Astrocyte (in vitro differentiated cells and primary cell): Measurements from ENCODE around the gene CCDC137. TPM values are rescaled to one million over a fixed set of nuclear protein-coding genes. Genes with fewer than 3 reads are reported as not detected.

Experiments
- DNase-seq: peaks from one replicate; pipeline ENCODE4 v3.0.0-alpha.2; 2010; ENCODE audit warnings: low read depth
- FAIRE-seq: peaks from 2 replicates; lab custom pipeline; 2011; peaks lifted over from hg19 to GRCh38; lab: Jason Lieb, UNC
- H2AFZ ChIP-seq: 2 replicates; pipeline ENCODE4 v1.6.0; 2012; ENCODE audit warnings: low read depth, low read length, inconsistent platforms
- H3K27ac ChIP-seq: 2 replicates; pipeline ENCODE4 v1.5.1; 2011; ENCODE audit warnings: low read depth, low read length, inconsistent platforms
- H3K27me3 ChIP-seq: 2 replicates; pipeline ENCODE4 v1.6.0; 2011; ENCODE audit warnings: low read length, inconsistent platforms; ENCODE audit not compliant: insufficient read depth
- H3K36me3 ChIP-seq: 2 replicates; pipeline ENCODE4 v1.5.1; 2011; ENCODE audit warnings: low read length, inconsistent platforms; ENCODE audit not compliant: insufficient read depth
- H3K4me1 ChIP-seq: 2 replicates; pipeline ENCODE4 v1.5.1; 2011; ENCODE audit warnings: low read length, inconsistent platforms; ENCODE audit not compliant: insufficient read depth
- H3K4me2 ChIP-seq: 2 replicates; pipeline ENCODE4 v1.6.0; 2012; ENCODE audit warnings: low read length, inconsistent platforms
- H3K4me3 ChIP-seq: 2 replicates; pipeline ENCODE4 v1.5.1; 2011; ENCODE audit warnings: low read depth, mild to moderate bottlenecking, low read length, inconsistent platforms; ENCODE audit not compliant: insufficient read depth
- H3K79me2 ChIP-seq: 2 replicates; pipeline ENCODE4 v1.6.0; 2012; ENCODE audit warnings: mild to moderate bottlenecking, low read length, inconsistent platforms; ENCODE audit not compliant: insufficient read depth
- H3K9ac ChIP-seq: 2 replicates; pipeline ENCODE4 v1.6.0; 2012; ENCODE audit warnings: mild to moderate bottlenecking, low read length, inconsistent platforms
- H3K9me3 ChIP-seq: 2 replicates; pipeline ENCODE4 v1.5.1; 2012; ENCODE audit warnings: low read depth, mild to moderate bottlenecking, low read length, inconsistent platforms; ENCODE audit not compliant: insufficient read depth
- H4K20me1 ChIP-seq: 2 replicates; pipeline ENCODE4 v1.6.0; 2012; ENCODE audit warnings: low read length, inconsistent platforms; ENCODE audit not compliant: insufficient read depth
- H3K27ac Mint-ChIP-seq: one replicate; pipeline ENCODE4 v1.8.0; 2021; ENCODE audit warnings: mild to moderate bottlenecking, mixed read lengths; ENCODE audit not compliant: unreplicated experiment
- H3K27me3 Mint-ChIP-seq: one replicate; pipeline ENCODE4 v1.8.0; 2021; ENCODE audit warnings: low read depth, mixed read lengths; ENCODE audit not compliant: unreplicated experiment
- H3K36me3 Mint-ChIP-seq: one replicate; pipeline ENCODE4 v1.8.0; 2021; ENCODE audit warnings: low read depth, mixed read lengths; ENCODE audit not compliant: unreplicated experiment
- H3K4me1 Mint-ChIP-seq: one replicate; pipeline ENCODE4 v1.8.0; 2021; ENCODE audit warnings: low read depth, mixed read lengths; ENCODE audit not compliant: unreplicated experiment
- H3K4me3 Mint-ChIP-seq: one replicate; pipeline ENCODE4 v1.8.0; 2021; ENCODE audit warnings: mild to moderate bottlenecking, moderate library complexity, mixed read lengths; ENCODE audit not compliant: unreplicated experiment
- H3K9me3 Mint-ChIP-seq: one replicate; pipeline ENCODE4 v1.8.0; 2021; ENCODE audit warnings: mild to moderate bottlenecking, mixed read lengths; ENCODE audit not compliant: unreplicated experiment
- CTCF ChIP-seq: IDR thresholded peaks from 2 replicates; pipeline ENCODE4 v1.5.1; 2011; ENCODE audit warnings: low read depth, mild to moderate bottlenecking, inconsistent platforms, low read length, moderate library complexity; ENCODE audit not compliant: insufficient read depth
- EZH2 ChIP-seq: IDR thresholded peaks from 2 replicates; pipeline ENCODE4 v1.6.1; 2012; ENCODE audit warnings: mild to moderate bottlenecking, low read length, inconsistent platforms; ENCODE audit not compliant: insufficient read depth
- total RNA-seq: library from RNA; stranded (reverse); gene quantifications from 2 replicates; pipeline ENCODE4 v1.2.1, GENCODE V29; 2021

CCDC137 gene
- total RNA-seq, 1 donor from 2014 or later: 29.4 TPM

- Histone ChIP-seq H3K4me3 (no peak overlapping the region), H3K9ac (no peak overlapping the region), H3K4me2 (no peak overlapping the region), H3K27ac (no peak overlapping the region), H3K79me2 (no peaks in the 10 kb centered on the region), H3K4me1 (peaks cover 8% of the 10 kb centered on the region), H2AFZ (no peak overlapping the region), H3K27me3 (peaks cover 20% of the 10 kb centered on the region), H3K9me3 (peaks cover 7% of the 10 kb centered on the region), H4K20me1 (no peaks in the 10 kb centered on the region), H3K36me3 (no peaks in the 10 kb centered on the region)
- H3K9me3 Mint-ChIP-seq: peaks cover 4% of the 10 kb centered on the region
- no peak overlapping the region for H3K4me3 Mint-ChIP-seq
- H3K27me3 Mint-ChIP-seq: peaks cover 18% of the 10 kb centered on the region
- H3K4me1 Mint-ChIP-seq: no peaks in the 10 kb centered on the region
- DNase-seq (no peak), FAIRE-seq (no peak)
- TF ChIP-seq EZH2 (no peak), CTCF (no peak)
- H3K36me3 Mint-ChIP-seq: peaks cover 2% of the 10 kb centered on the region
- H3K27ac Mint-ChIP-seq: no peak overlapping the region
Measured at GRCh38 chr17:81650951-81651350, 15.6 kb upstream of the CCDC137 start.

- H3K27ac ChIP-seq: no peak overlapping the region
- H3K36me3 ChIP-seq: no peaks in the 10 kb centered on the region
- Mint-ChIP-seq H3K36me3 (peaks cover 2% of the 10 kb centered on the region), H3K9me3 (peaks cover 4% of the 10 kb centered on the region), H3K27me3 (peaks cover 17% of the 10 kb centered on the region), H3K27ac (no peak overlapping the region), H3K4me3 (no peak overlapping the region), H3K4me1 (no peaks in the 10 kb centered on the region)
- H3K4me1 ChIP-seq: peaks cover 8% of the 10 kb centered on the region
- no peak overlapping the region for H3K9ac ChIP-seq
- no peaks in the 10 kb centered on the region for H3K79me2 ChIP-seq
- TF ChIP-seq EZH2 (no peak), CTCF (no peak)
- DNase-seq (peak; percentile 75), FAIRE-seq (no peak)
- no peak overlapping the region for H2AFZ ChIP-seq
- H3K4me3 ChIP-seq: no peak overlapping the region
- peaks cover 7% of the 10 kb centered on the region for H3K9me3 ChIP-seq
- H4K20me1 ChIP-seq: no peaks in the 10 kb centered on the region
- H3K27me3 ChIP-seq: peaks cover 20% of the 10 kb centered on the region
- peak overlapping the region; percentile 50 for H3K4me2 ChIP-seq
Measured at GRCh38 chr17:81651692-81652091, 14.8 kb upstream of the CCDC137 start.

GRCh38 chr17:81652906-81653771 lies 13.4 kb upstream of the CCDC137 start:
- H3K4me3 Mint-ChIP-seq: no peak overlapping the region
- H3K27ac Mint-ChIP-seq: no peak overlapping the region
- H3K4me3 ChIP-seq: no peak overlapping the region

More at GRCh38 chr17:81652906-81653771, 13.4 kb upstream of the CCDC137 start:
- peak overlapping the region; percentile 41 for H2AFZ ChIP-seq
- no peak overlapping the region for H3K27ac ChIP-seq
- H3K9ac ChIP-seq: no peak overlapping the region
- no peaks in the 10 kb centered on the region for H3K79me2 ChIP-seq
- peak overlapping the region; percentile 13 for H3K4me2 ChIP-seq
- no peaks in the 10 kb centered on the region for H3K36me3 Mint-ChIP-seq
- H3K9me3 Mint-ChIP-seq: no peaks in the 10 kb centered on the region
- H3K36me3 ChIP-seq: no peaks in the 10 kb centered on the region
- peaks cover 7% of the 10 kb centered on the region for H3K9me3 ChIP-seq
- no peaks in the 10 kb centered on the region for H4K20me1 ChIP-seq
- TF ChIP-seq EZH2: no peak
- TF ChIP-seq CTCF: no peak
- no peak for DNase-seq
- H3K27me3 ChIP-seq: peaks cover 9% of the 10 kb centered on the region
- H3K4me1 ChIP-seq: peaks cover 8% of the 10 kb centered on the region
- H3K27me3 Mint-ChIP-seq: peaks cover 5% of the 10 kb centered on the region
- no peak for FAIRE-seq
- H3K4me1 Mint-ChIP-seq: no peaks in the 10 kb centered on the region
